ENCODE results near the gene COL4A3. TPM values are rescaled to one million over a fixed set of nuclear protein-coding genes. Genes with fewer than 3 reads are reported as not detected.

The COL4A3 gene
- total RNA-seq, 6 experiments from 2014 or later: not detected

DNA sequence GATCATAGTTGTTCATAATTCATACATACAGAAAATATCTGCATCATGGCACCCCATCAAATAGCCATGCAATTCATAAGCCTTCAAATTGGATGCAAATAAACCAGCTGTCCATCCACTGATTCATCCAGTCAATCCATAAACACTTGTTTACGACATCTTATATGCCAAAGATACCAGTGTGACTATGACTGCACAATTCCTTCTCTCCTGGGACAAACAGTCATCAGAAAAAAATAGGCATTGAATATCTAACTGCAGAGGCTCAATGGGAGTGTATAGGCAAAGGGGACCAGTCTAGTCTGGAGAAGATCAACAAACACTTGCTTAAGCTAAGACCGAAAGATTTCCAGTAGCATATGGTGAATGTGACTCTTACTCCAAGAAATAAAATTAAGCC lies 70.0 kb downstream of the COL4A3 start:
- Mint-ChIP-seq H3K27ac (no peak overlapping the region), H3K27me3 (ENCODE audit: insufficient read depth) (peaks cover 5% of the 10 kb centered on the region), H3K4me3 (no peak overlapping the region), H3K36me3 (ENCODE audit: low read depth) (no peaks in the 10 kb centered on the region), H3K4me1 (ENCODE audit: low read depth) (no peaks in the 10 kb centered on the region), H3K9me3 (no peaks in the 10 kb centered on the region)
- TF ChIP-seq, protein P1, sequence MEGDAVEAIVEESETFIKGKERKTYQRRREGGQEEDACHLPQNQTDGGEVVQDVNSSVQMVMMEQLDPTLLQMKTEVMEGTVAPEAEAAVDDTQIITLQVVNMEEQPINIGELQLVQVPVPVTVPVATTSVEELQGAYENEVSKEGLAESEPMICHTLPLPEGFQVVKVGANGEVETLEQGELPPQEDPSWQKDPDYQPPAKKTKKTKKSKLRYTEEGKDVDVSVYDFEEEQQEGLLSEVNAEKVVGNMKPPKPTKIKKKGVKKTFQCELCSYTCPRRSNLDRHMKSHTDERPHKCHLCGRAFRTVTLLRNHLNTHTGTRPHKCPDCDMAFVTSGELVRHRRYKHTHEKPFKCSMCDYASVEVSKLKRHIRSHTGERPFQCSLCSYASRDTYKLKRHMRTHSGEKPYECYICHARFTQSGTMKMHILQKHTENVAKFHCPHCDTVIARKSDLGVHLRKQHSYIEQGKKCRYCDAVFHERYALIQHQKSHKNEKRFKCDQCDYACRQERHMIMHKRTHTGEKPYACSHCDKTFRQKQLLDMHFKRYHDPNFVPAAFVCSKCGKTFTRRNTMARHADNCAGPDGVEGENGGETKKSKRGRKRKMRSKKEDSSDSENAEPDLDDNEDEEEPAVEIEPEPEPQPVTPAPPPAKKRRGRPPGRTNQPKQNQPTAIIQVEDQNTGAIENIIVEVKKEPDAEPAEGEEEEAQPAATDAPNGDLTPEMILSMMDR (IDR thresholded peaks at IDR 0.05): no peak
- DNase-seq: no peak

DNA sequence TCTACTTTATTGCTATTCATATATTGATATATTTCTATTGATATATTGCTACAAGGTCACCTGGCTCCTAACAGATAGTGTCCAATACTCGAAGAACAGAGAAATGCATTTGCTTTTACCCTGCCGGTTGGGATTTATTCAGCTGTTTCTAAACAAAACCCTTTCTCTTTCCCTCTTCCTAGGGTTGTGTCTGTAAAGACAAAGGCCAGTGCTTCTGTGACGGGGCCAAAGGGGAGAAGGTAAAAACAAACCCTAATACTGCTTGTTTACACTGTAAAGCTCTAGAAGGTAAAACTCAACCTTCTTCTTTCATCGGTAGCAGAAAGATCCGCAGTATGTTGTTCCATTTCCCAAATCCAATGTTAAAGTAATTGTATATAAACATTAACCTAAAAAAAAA lies 73.4 kb downstream of the COL4A3 start:
- TF ChIP-seq, protein P1 (IDR thresholded peaks at IDR 0.05): no peak
- no peaks in the 10 kb centered on the region for H3K36me3 Mint-ChIP-seq (ENCODE audit: low read depth)
- H3K4me1 Mint-ChIP-seq (ENCODE audit: low read depth): no peaks in the 10 kb centered on the region
- peaks cover 5% of the 10 kb centered on the region for H3K27me3 Mint-ChIP-seq (ENCODE audit: insufficient read depth)
- H3K27ac Mint-ChIP-seq: no peak overlapping the region
- H3K4me3 Mint-ChIP-seq: no peak overlapping the region
- no peaks in the 10 kb centered on the region for H3K9me3 Mint-ChIP-seq
- DNase-seq: no peak

DNA sequence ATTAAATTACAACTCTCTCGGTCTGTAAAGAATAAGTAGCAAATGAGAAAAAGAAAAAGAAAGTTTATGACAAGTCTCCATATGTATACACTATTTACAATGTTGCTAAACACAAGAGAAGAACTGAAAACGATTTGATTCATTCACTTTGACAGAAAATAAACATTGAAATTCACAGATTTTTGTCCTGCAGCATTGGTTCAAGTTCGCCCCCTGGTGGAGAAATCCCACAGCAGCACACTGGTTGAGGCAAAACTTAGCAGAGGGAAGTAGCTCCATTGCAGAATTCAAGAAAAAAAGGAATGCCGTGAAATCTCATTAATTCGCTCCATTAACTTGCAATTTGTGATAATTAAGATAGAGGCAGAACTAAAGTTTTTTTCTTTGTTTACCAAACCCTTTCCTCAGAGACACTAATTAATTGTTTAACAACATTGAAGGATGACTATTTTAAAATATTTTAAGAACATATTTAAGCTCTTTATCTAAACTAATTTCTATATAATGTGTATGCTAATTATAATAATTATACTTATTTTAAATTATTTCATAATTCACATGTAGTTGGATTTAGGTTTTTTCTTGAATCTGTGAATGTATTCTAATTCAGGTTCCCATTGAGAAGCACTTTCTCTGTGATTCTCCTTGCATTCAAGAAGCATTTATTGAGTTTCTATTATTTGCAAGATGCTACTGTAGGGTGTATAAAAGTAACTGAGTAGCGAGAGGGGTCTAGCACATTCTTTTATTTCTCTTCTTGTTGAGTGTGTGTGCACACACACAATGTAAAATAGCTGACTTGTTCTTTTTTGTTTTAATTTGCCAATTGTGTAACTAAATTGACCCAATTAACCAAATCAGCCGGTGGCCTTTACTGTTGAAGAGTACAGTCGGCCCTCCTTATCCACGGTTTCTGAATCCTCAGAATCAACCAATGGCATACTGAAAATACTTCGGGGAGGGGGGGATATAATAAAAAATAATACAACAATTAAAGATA lies 74.1 kb downstream of the COL4A3 start:
- Mint-ChIP-seq H3K27ac (no peak overlapping the region), H3K4me3 (no peak overlapping the region), H3K4me1 (ENCODE audit: low read depth) (no peaks in the 10 kb centered on the region), H3K27me3 (ENCODE audit: insufficient read depth) (peaks cover 5% of the 10 kb centered on the region), H3K9me3 (no peaks in the 10 kb centered on the region), H3K36me3 (ENCODE audit: low read depth) (no peaks in the 10 kb centered on the region)
- peak; percentile 60 for DNase-seq
- TF ChIP-seq, protein P1 (IDR thresholded peaks at IDR 0.05): peak; percentile 99

DNA sequence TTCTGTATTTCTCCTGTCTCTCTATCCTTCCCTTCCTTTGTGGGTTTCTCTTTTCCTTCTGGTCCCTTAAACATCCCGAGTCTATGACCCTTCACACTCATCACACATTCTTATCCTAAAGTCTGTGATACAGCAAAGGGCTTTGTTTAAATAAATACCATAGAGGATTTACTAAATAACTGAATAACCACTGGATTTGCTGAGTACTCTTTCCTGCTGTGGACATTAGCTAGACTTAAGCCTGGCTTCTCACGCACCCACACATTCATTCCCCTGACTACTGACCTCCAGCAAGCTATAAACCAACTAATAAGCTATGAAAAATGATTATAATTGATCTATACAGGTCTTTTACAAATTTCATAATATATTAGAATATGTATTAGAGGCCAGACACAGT lies 76.6 kb downstream of the COL4A3 start:
- Mint-ChIP-seq H3K27me3 (ENCODE audit: insufficient read depth) (peaks cover 3% of the 10 kb centered on the region), H3K27ac (no peak overlapping the region), H3K9me3 (no peaks in the 10 kb centered on the region), H3K4me1 (ENCODE audit: low read depth) (no peaks in the 10 kb centered on the region), H3K36me3 (ENCODE audit: low read depth) (no peaks in the 10 kb centered on the region), H3K4me3 (no peak overlapping the region)
- no peak for DNase-seq
- TF ChIP-seq, protein P1 (IDR thresholded peaks at IDR 0.05): no peak

DNA sequence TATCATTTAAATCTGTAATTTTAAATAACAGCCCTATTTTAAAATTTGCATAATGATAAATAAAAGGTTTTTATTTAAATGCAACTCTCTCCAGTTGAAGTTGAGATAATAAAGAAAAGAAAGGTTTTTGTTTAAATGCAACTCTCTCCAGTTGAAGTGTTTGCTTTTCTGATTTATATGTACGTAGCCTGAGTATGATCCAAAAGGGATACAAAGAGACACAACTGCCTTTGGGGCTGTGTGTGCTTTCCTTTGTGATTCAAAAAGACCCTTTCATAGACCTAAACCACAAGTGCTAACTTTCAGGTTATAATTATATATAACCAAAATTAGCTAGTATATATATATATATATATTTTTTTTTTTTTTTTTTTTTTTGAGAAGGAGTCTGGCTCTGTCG lies 84.5 kb downstream of the COL4A3 start:
- no peaks in the 10 kb centered on the region for H3K9me3 Mint-ChIP-seq

More for the DNA sequence above, 84.5 kb downstream of the COL4A3 start:
- Mint-ChIP-seq H3K27me3 (ENCODE audit: insufficient read depth) (peaks cover 6% of the 10 kb centered on the region), H3K4me1 (ENCODE audit: low read depth) (no peaks in the 10 kb centered on the region), H3K36me3 (ENCODE audit: low read depth) (no peaks in the 10 kb centered on the region), H3K27ac (no peak overlapping the region), H3K4me3 (no peak overlapping the region)
- TF ChIP-seq, protein P1 (IDR thresholded peaks at IDR 0.05): no peak
- no peak for DNase-seq

Measured in HFFc6 (cell line).